ENCODE measurements around the gene ARL13B. TPM values are rescaled to one million over a fixed set of nuclear protein-coding genes. Genes with fewer than 3 reads are reported as not detected.

ARL13B gene
- total and polyA plus RNA-seq, 2 of the 13 experiments (the other 11 are each of a cell fraction or from before 2014, with no cell fraction given): 2.2 to 9.6 TPM

DNA sequence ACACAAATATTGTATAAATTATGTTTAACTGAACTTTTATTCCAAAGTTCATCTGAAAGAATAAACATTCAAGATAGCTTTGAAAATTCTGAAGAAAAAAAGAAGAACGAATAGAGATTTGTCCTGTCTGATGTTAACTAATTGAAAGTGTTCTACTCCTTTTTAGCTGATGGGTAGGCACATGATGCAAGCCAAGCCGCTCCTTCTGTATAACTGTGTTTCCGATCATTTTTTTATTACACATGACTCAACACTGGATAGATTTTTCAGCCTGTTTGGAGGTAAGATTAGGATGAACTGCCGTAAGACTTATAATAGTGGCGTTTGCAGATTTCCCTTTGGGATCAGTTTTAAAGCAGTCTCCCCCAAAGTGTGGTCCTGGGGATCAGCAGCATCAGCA lies 101.9 kb downstream of the ARL13B start:
- no peak overlapping the region for H3K4me2 ChIP-seq (ENCODE audit: low read depth, low read length)
- no peak overlapping the region for H2AFZ ChIP-seq (ENCODE audit: low read length)
- no peak overlapping the region for H3K9ac ChIP-seq (ENCODE audit: insufficient read depth, low read depth, low read length)
- intact Hi-C loops (cut with micrococcal nuclease; ENCODE audit: unreplicated experiment): no loop called here
- H3K79me2 ChIP-seq (ENCODE audit: insufficient read depth, low read length): no peaks in the 10 kb centered on the region
- in situ Hi-C loops (cut with HindIII; ENCODE audit: extremely low pct_ligation_motif_present, low pct_unique_long_range_greater_than_20kb): no loop called here
- no TSS peak for BruUV-seq (replicated peaks)
- peaks cover 27% of the 10 kb centered on the region for H3K4me1 ChIP-seq (ENCODE audit: insufficient read depth, low read length)
- ChIA-PET CTCF (ENCODE audit: low intra/inter-chr PET ratio, low total read pairs) (no interaction called here), POLR2A (interaction anchor here (2.0 kb wide), 1 partner anchor 19 kb away, joined by 6 read pairs; the partner anchor contains the start of genes DHFR2 and NSUN3)
- H3K36me3 ChIP-seq (replicated peaks in 1 of 2; ENCODE audit: control insufficient read depth in 1 of 2, insufficient read depth in 2 of 2, low read length in 2 of 2): peaks cover 0 to under 1% of the 10 kb centered on the region in 2 experiments; a peak in 1 of 5 replicates
- no peak for FAIRE-seq
- H4K20me1 ChIP-seq (ENCODE audit: insufficient read depth, low read length): no peaks in the 10 kb centered on the region
- H3K27me3 ChIP-seq (ENCODE audit: control insufficient read depth in 1 of 2, insufficient read depth in 2 of 2, low read length in 2 of 2): no peaks in the 10 kb centered on the region
- no peaks in the 10 kb centered on the region for H3K9me3 ChIP-seq (ENCODE audit: low read length)
- no peak overlapping the region for H3K4me3 ChIP-seq (replicated peaks in 1 of 3; ENCODE audit: insufficient read depth in 1 of 3, low read depth in 2 of 3, low read length in 3 of 3)
- DNase-seq (ENCODE audit: low spot score): no peak
- WGBS (ENCODE audit: low lambda C conversion rate): 98% methylated on average over 5 of the region's 5 CpGs
- no peak overlapping the region for H3K27ac ChIP-seq (ENCODE audit: extremely low read length, insufficient read depth, low read length)
- TF ChIP-seq SIX4 (CRISPR knock-in tag; IDR thresholded peaks at IDR 0.05) (no peak), ZNF780A (CRISPR knock-in tag; IDR thresholded peaks at IDR 0.05) (no peak), ZNF224 (CRISPR knock-in tag; IDR thresholded peaks at IDR 0.05) (no peak), ZNF674 (CRISPR knock-in tag; IDR thresholded peaks at IDR 0.05; ENCODE audit: low read depth) (no peak), NR1H2 (CRISPR knock-in tag; IDR thresholded peaks at IDR 0.05; ENCODE audit: borderline replicate concordance, low read depth) (no peak), SATB2 (CRISPR knock-in tag; IDR thresholded peaks at IDR 0.05) (no peak), ZBTB20 (CRISPR knock-in tag; IDR thresholded peaks at IDR 0.05; ENCODE audit: borderline replicate concordance, low read depth) (no peak), KAT8 (CRISPR knock-in tag; IDR thresholded peaks at IDR 0.05) (no peak), RAD21 (CRISPR knock-in tag; IDR thresholded peaks at IDR 0.05) (no peak), ZNF839 (CRISPR knock-in tag; IDR thresholded peaks at IDR 0.05; ENCODE audit: borderline replicate concordance) (no peak)
- TF ChIP-seq, protein P1, sequence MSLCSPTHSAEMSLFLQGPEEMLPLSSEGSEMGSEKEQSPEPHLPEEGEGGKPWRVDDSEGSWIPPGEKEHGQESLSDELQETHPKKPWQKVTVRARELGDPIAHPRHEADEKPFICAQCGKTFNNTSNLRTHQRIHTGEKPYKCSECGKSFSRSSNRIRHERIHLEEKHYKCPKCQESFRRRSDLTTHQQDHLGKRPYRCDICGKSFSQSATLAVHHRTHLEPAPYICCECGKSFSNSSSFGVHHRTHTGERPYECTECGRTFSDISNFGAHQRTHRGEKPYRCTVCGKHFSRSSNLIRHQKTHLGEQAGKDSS (CRISPR knock-in tag; IDR thresholded peaks at IDR 0.05; ENCODE audit: borderline replicate concordance, low read depth): no peak
- TF ChIP-seq, protein P2, sequence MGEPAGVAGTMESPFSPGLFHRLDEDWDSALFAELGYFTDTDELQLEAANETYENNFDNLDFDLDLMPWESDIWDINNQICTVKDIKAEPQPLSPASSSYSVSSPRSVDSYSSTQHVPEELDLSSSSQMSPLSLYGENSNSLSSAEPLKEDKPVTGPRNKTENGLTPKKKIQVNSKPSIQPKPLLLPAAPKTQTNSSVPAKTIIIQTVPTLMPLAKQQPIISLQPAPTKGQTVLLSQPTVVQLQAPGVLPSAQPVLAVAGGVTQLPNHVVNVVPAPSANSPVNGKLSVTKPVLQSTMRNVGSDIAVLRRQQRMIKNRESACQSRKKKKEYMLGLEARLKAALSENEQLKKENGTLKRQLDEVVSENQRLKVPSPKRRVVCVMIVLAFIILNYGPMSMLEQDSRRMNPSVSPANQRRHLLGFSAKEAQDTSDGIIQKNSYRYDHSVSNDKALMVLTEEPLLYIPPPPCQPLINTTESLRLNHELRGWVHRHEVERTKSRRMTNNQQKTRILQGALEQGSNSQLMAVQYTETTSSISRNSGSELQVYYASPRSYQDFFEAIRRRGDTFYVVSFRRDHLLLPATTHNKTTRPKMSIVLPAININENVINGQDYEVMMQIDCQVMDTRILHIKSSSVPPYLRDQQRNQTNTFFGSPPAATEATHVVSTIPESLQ (CRISPR knock-in tag; conservative IDR thresholded peaks at IDR 0.05): no peak
- ATAC-seq: no peak
